GM12878 (cell line): ENCODE measurements around the gene CSF1R. TPM values are rescaled to one million over a fixed set of nuclear protein-coding genes. Genes with fewer than 3 reads are reported as not detected.

Source experiments
- ATAC-seq: fragments of 200-7000 bp; cut with Tn5 transposase; 3 replicates; pipeline ENCODE4 v1.9.1; 2020; ENCODE audit warnings: mild to moderate bottlenecking, moderate library complexity
- BruUV-seq: library from RNA; stranded (reverse); fragments of 400-500 nt; replicated peaks from 2 replicates; lab custom pipeline; 2021; lab: Mats Ljungman, UMichigan
- CTCF ChIA-PET: fragments of 300-600 bp; sonication (Branson Sonifier 250); formaldehyde crosslinking; extraction: SDS; loops from one replicate; lab custom pipeline; 2021; ENCODE audit warnings: inconsistent platforms; lab: Yijun Ruan, JAX
- POLR2A ChIA-PET: fragments of 350-600 bp; formaldehyde crosslinking; extraction: SDS; loops from one replicate; lab custom pipeline; 2021; ENCODE audit warnings: inconsistent platforms; lab: Charles Lee
- RAD21 ChIA-PET: fragments of 300-600 bp; sonication (Branson Sonifier 250); formaldehyde crosslinking; loops from one replicate; lab custom pipeline; 2023; ENCODE audit warnings: antibody characterized with exemption; ENCODE audit not compliant: unreplicated experiment; lab: Charles Lee
- SMC1A ChIA-PET: fragments of 300-600 bp; sonication (Branson Sonifier 250); formaldehyde crosslinking; loops from one replicate; lab custom pipeline; 2023; ENCODE audit not compliant: unreplicated experiment, uncharacterized antibody; lab: Charles Lee
- DNase-seq: peaks from one replicate; pipeline ENCODE4 v3.0.0-alpha.2; 2011; ENCODE audit warnings: low read depth, low spot score
- FAIRE-seq: peaks from 3 replicates; lab custom pipeline; 2011; peaks lifted over from hg19 to GRCh38; lab: Jason Lieb, UNC
- H2AFZ ChIP-seq: 2 replicates; pipeline ENCODE4 v1.6.0; 2011; ENCODE audit warnings: low read depth, low read length, control low read depth; ENCODE audit not compliant: control insufficient read depth
- H3K27ac ChIP-seq: 2 replicates; pipeline ENCODE4 v1.5.1; 2011; ENCODE audit warnings: control low read depth; ENCODE audit not compliant: control insufficient read depth, insufficient read depth
- H3K27me3 ChIP-seq, 2 experiments: replicated peaks in 1 of 2; 2 replicates each; pipeline versions ENCODE4 v1.6.0 to v1.6.1; 2011; ENCODE audit warnings: low read length in 1 of 2; ENCODE audit not compliant: control insufficient read depth in 2 of 2, insufficient read depth in 2 of 2
- H3K36me3 ChIP-seq, 2 experiments: 2 replicates each; pipeline ENCODE4 v1.5.1; 2011; ENCODE audit warnings: low read length in 1 of 2; ENCODE audit not compliant: control insufficient read depth in 2 of 2, insufficient read depth in 2 of 2
- H3K4me1 ChIP-seq: 2 replicates; pipeline ENCODE4 v1.6.1; 2011; ENCODE audit warnings: mild to moderate bottlenecking, low read length, moderate library complexity, mixed read lengths; ENCODE audit not compliant: control insufficient read depth, insufficient read depth
- H3K4me2 ChIP-seq: 2 replicates; pipeline ENCODE4 v1.6.0; 2011; ENCODE audit warnings: control low read depth; ENCODE audit not compliant: control insufficient read depth, insufficient read depth
- H3K4me3 ChIP-seq: fragments of 200-600 bp; sonication (generic); 2 replicates; pipeline ENCODE4 v1.5.1; 2016
- H3K79me2 ChIP-seq: 2 replicates; pipeline ENCODE4 v1.6.0; 2011; ENCODE audit warnings: low read length; ENCODE audit not compliant: control insufficient read depth, insufficient read depth
- H3K9ac ChIP-seq: 2 replicates; pipeline ENCODE4 v1.8.0; 2011; ENCODE audit warnings: low read length, control low read depth, mixed read lengths; ENCODE audit not compliant: control insufficient read depth, insufficient read depth
- H3K9me3 ChIP-seq: replicated peaks from 3 replicates; pipeline ENCODE4 v1.5.1; 2011; ENCODE audit warnings: mild to moderate bottlenecking, low read length; ENCODE audit not compliant: control insufficient read depth, insufficient read depth
- H4K20me1 ChIP-seq: 2 replicates; pipeline ENCODE4 v1.6.0; 2011; ENCODE audit not compliant: control insufficient read depth, insufficient read depth
- CREM ChIP-seq: IDR thresholded peaks from 2 replicates; pipeline ENCODE4 v1.6.1; 2014; ENCODE audit warnings: antibody characterized with exemption, low read depth
- HDGF ChIP-seq: fragments of 450-650 bp; IDR thresholded peaks from 2 replicates; pipeline ENCODE4 v1.6.1; 2016; ENCODE audit warnings: antibody characterized with exemption
- PBX3 ChIP-seq: IDR thresholded peaks from 2 replicates; pipeline ENCODE4 v1.6.1; 2011; ENCODE audit warnings: mild to moderate bottlenecking, low read depth, low read length, moderate library complexity; ENCODE audit not compliant: insufficient replicate concordance
- RAD51 ChIP-seq: fragments of 450-650 bp; IDR thresholded peaks from 2 replicates; pipeline ENCODE4 v1.6.1; 2016; ENCODE audit warnings: moderate library complexity, mild to moderate bottlenecking, inconsistent platforms
- SMARCA5 ChIP-seq: fragments of 450-650 bp; IDR thresholded peaks from 2 replicates; pipeline ENCODE4 v1.6.1; 2017; ENCODE audit warnings: mild to moderate bottlenecking
- SUPT20H ChIP-seq: IDR thresholded peaks from 2 replicates; pipeline ENCODE4 v1.6.1; 2011; ENCODE audit warnings: low read depth, mild to moderate bottlenecking, low read length, moderate library complexity, borderline replicate concordance; ENCODE audit not compliant: control insufficient read depth
- TCF12 ChIP-seq: IDR thresholded peaks from 2 replicates; pipeline ENCODE4 v1.6.1; 2011; ENCODE audit warnings: low read depth, mild to moderate bottlenecking, low read length
- WGBS: methylation state at CpG from one replicate; pipeline ENCODE4 v1.1.6; 2016; ENCODE audit warnings: low lambda C conversion rate; ENCODE audit not compliant: insufficient replicate concordance, insufficient coverage; ENCODE audit errors: missing lambda C conversion rate; 5-methylcytosine and 5-hydroxymethylcytosine counted together
- in situ Hi-C: fragments of 300-500 bp; cut with MboI; formaldehyde crosslinking; loops from 9 replicates; pipeline ENCODE4 v1.14.3; 2018; ENCODE audit warnings: mixed read lengths
- intact Hi-C: fragments of 100-400 bp; cut with micrococcal nuclease; formaldehyde crosslinking; loops from one replicate; pipeline ENCODE4 v1.14.2; 2022; ENCODE audit not compliant: unreplicated experiment
- polyA plus RNA-seq, 11 experiments: library from polyadenylated mRNA; depleted of rRNA in 4 of 11; unstranded in 6 of 11; stranded (reverse) in 5 of 11; fragments of >200 nt; fragmentation: Nextera tagmentation in 4 of 11; fragmentation: Illumina TruSeq in 1 of 11; extraction: Ambion mirVana in 4 of 11; extraction: Trizol in 1 of 11; gene quantifications; 1 replicate in 1 of 11; 2 replicates in 10 of 11; pipeline versions ENCODE4 v1.2.1 to v1.2.3, GENCODE V29; 2011 to 2016; ENCODE audit warnings: inconsistent platforms in 2 of 11, missing spikeins in 2 of 11, low read depth in 1 of 11
- total RNA-seq, 4 experiments: library from RNA; depleted of rRNA in 3 of 4; stranded (reverse); fragments of >200 nt in 3 of 4; fragmentation: Illumina TruSeq in 1 of 4; extraction: Trizol in 1 of 4; gene quantifications; 2 replicates each; pipeline versions ENCODE4 v1.2.1 to v1.2.3, GENCODE V29; 2013 to 2021
- TF ChIP-seq, protein P1 (sequence below): fragments of 150-350 bp; IDR thresholded peaks from 2 replicates; pipeline ENCODE4 v1.6.1; 2016; ENCODE audit warnings: low read depth, low read length
- TF ChIP-seq, protein P2 (sequence below), 3 experiments: IDR thresholded peaks in 2 of 3; conservative IDR thresholded peaks in 1 of 3; 2 replicates each; pipeline ENCODE4 v1.5.1; 2011; ENCODE audit warnings: low read depth in 3 of 3, low read length in 3 of 3, mild to moderate bottlenecking in 3 of 3, control low read depth in 2 of 3, moderate library complexity in 2 of 3, inconsistent platforms in 1 of 3, mixed read lengths in 1 of 3; ENCODE audit not compliant: control insufficient read depth in 2 of 3, insufficient read depth in 1 of 3; ENCODE audit errors: extremely low read depth in 1 of 3

CSF1R gene
- total and polyA plus RNA-seq, 10 of the 15 experiments (the other 5 are each of a cell fraction or from before 2014, with no cell fraction given), result 0.35 to 3.6 (median 1.2) TPM

DNA sequence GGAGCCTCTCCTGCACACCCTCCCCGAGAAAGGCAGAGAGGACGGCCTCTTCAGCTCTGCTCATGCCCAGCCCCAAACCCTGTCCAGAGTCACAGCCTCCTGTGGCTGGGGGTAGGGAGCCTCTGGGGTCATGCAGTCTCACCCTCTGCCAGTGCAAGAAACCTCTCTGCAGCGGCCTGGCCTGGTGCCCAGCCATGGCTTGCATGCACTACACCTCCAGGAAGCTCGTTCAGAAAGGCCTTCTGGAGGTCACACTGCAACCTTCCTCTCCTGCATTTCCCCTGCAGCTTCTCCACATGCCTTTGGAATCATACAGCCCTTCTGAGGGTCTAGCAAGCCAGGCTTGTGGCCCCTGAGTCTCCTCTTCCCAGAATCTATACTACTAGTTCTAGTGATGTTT, 17.9 kb downstream of the CSF1R start:
- in situ Hi-C loops, result no loop called here
- H3K27me3 ChIP-seq, result no peaks in the 10 kb centered on the region; a peak in 1 of 4 replicates
- no TSS peak for BruUV-seq
- TF ChIP-seq PBX3, result no peak
- TF ChIP-seq, protein P1, sequence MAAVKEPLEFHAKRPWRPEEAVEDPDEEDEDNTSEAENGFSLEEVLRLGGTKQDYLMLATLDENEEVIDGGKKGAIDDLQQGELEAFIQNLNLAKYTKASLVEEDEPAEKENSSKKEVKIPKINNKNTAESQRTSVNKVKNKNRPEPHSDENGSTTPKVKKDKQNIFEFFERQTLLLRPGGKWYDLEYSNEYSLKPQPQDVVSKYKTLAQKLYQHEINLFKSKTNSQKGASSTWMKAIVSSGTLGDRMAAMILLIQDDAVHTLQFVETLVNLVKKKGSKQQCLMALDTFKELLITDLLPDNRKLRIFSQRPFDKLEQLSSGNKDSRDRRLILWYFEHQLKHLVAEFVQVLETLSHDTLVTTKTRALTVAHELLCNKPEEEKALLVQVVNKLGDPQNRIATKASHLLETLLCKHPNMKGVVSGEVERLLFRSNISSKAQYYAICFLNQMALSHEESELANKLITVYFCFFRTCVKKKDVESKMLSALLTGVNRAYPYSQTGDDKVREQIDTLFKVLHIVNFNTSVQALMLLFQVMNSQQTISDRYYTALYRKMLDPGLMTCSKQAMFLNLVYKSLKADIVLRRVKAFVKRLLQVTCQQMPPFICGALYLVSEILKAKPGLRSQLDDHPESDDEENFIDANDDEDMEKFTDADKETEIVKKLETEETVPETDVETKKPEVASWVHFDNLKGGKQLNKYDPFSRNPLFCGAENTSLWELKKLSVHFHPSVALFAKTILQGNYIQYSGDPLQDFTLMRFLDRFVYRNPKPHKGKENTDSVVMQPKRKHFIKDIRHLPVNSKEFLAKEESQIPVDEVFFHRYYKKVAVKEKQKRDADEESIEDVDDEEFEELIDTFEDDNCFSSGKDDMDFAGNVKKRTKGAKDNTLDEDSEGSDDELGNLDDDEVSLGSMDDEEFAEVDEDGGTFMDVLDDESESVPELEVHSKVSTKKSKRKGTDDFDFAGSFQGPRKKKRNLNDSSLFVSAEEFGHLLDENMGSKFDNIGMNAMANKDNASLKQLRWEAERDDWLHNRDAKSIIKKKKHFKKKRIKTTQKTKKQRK, result no peak
- TF ChIP-seq CREM, result no peak
- TF ChIP-seq HDGF, result no peak
- no peak for TF ChIP-seq RAD51
- no peak for TF ChIP-seq TCF12
- no peak for TF ChIP-seq SMARCA5
- TF ChIP-seq SUPT20H, result no peak
- TF ChIP-seq, protein P2, sequence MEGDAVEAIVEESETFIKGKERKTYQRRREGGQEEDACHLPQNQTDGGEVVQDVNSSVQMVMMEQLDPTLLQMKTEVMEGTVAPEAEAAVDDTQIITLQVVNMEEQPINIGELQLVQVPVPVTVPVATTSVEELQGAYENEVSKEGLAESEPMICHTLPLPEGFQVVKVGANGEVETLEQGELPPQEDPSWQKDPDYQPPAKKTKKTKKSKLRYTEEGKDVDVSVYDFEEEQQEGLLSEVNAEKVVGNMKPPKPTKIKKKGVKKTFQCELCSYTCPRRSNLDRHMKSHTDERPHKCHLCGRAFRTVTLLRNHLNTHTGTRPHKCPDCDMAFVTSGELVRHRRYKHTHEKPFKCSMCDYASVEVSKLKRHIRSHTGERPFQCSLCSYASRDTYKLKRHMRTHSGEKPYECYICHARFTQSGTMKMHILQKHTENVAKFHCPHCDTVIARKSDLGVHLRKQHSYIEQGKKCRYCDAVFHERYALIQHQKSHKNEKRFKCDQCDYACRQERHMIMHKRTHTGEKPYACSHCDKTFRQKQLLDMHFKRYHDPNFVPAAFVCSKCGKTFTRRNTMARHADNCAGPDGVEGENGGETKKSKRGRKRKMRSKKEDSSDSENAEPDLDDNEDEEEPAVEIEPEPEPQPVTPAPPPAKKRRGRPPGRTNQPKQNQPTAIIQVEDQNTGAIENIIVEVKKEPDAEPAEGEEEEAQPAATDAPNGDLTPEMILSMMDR (IDR thresholded peaks at IDR 0.05 in 2 of 3, conservative IDR thresholded peaks at IDR 0.05 in 1 of 3; ENCODE audit: control insufficient read depth in 2 of 3, extremely low read depth in 1 of 3, insufficient read depth in 1 of 3, low read depth in 3 of 3, low read length in 3 of 3), result no peak
- TF ChIP-seq, all 136 proteins: peak for 0
- POLR2A ChIA-PET, result interaction anchor here (0.6 kb wide), 1 partner anchor 489 kb away, joined by 3 read pairs; no protein-coding TSS in a partner anchor
- RAD21 ChIA-PET, result no interaction called here
- intact Hi-C loops, result no loop called here
- SMC1A ChIA-PET, result no interaction called here
- H3K4me3 ChIP-seq, result no peak overlapping the region
- FAIRE-seq (no peak), ATAC-seq (no peak), DNase-seq (no peak)
- H3K4me1 ChIP-seq, result no peaks in the 10 kb centered on the region
- H3K36me3 ChIP-seq, result no peaks in the 10 kb centered on the region
- H3K4me2 ChIP-seq, result no peak overlapping the region
- CTCF ChIA-PET, result no interaction called here
- no peaks in the 10 kb centered on the region for H3K79me2 ChIP-seq
- H2AFZ ChIP-seq, result no peak overlapping the region
- no peaks in the 10 kb centered on the region for H3K9me3 ChIP-seq
- no peaks in the 10 kb centered on the region for H4K20me1 ChIP-seq
- no peak overlapping the region for H3K9ac ChIP-seq
- H3K27ac ChIP-seq, result no peak overlapping the region
- WGBS, result 33% methylated on average over 4 of the region's 4 CpGs
